ES-I3 (cell line): ENCODE data around the gene HEXIM2.

ENCODE experiments used
- H3K36me3 ChIP-seq: 2 replicates; pipeline ENCODE4 v1.6.1; 2013; ENCODE audit warnings: mild to moderate bottlenecking, low read length, control low read depth, moderate library complexity; ENCODE audit not compliant: insufficient read depth
- H3K4me1 ChIP-seq: 2 replicates; pipeline ENCODE4 v1.6.1; 2013; ENCODE audit warnings: mild to moderate bottlenecking, control low read depth, low read length; ENCODE audit not compliant: insufficient read depth
- H3K9ac ChIP-seq: 2 replicates; pipeline ENCODE4 v1.6.1; 2013; ENCODE audit warnings: low read depth, mild to moderate bottlenecking, low read length, moderate library complexity
- H3K9me3 ChIP-seq: 2 replicates; pipeline ENCODE4 v1.6.1; 2013; ENCODE audit warnings: mild to moderate bottlenecking, low read length, moderate library complexity; ENCODE audit not compliant: control insufficient read depth, insufficient read depth

The HEXIM2 gene

GRCh38 chr17:45144199-45145034 lies 17.3 kb upstream of the HEXIM2 start:
- H3K9ac ChIP-seq = peak overlapping the region; percentile 66
- H3K9me3 ChIP-seq = no peaks in the 10 kb centered on the region
- H3K36me3 ChIP-seq = no peaks in the 10 kb centered on the region
- peaks cover 12% of the 10 kb centered on the region; the same call in 1 of the 2 replicates for H3K4me1 ChIP-seq

GRCh38 chr17:45145035-45145389 lies 16.7 kb upstream of the HEXIM2 start:
- peaks cover 7% of the 10 kb centered on the region; the same call in 1 of the 2 replicates for H3K4me1 ChIP-seq
- no peaks in the 10 kb centered on the region for H3K36me3 ChIP-seq
- peak overlapping the region; percentile 66; the same call in 1 of the 2 replicates for H3K9ac ChIP-seq
- no peaks in the 10 kb centered on the region for H3K9me3 ChIP-seq

- H3K9ac ChIP-seq = no peak overlapping the region
- peaks cover 8% of the 10 kb centered on the region for H3K4me1 ChIP-seq
- no peaks in the 10 kb centered on the region for H3K36me3 ChIP-seq
- no peaks in the 10 kb centered on the region for H3K9me3 ChIP-seq
Observed at GRCh38 chr17:45146166-45146565, 15.5 kb upstream of the HEXIM2 start.

- peaks cover 11% of the 10 kb centered on the region for H3K4me1 ChIP-seq
- H3K9ac ChIP-seq = peak overlapping the region; percentile 91
- H3K9me3 ChIP-seq = no peaks in the 10 kb centered on the region
- no peaks in the 10 kb centered on the region for H3K36me3 ChIP-seq
Observed at GRCh38 chr17:45146592-45146889, 15.1 kb upstream of the HEXIM2 start.

- peaks cover 15% of the 10 kb centered on the region for H3K4me1 ChIP-seq
- H3K9ac ChIP-seq = peak overlapping the region; percentile 91
- no peaks in the 10 kb centered on the region for H3K36me3 ChIP-seq
- no peaks in the 10 kb centered on the region for H3K9me3 ChIP-seq
Observed at GRCh38 chr17:45146890-45147580, 14.6 kb upstream of the HEXIM2 start.

- Histone ChIP-seq H3K9me3 (no peaks in the 10 kb centered on the region), H3K4me1 (peaks cover 15% of the 10 kb centered on the region), H3K36me3 (no peaks in the 10 kb centered on the region), H3K9ac (peak overlapping the region; percentile 91)
Observed at GRCh38 chr17:45147581-45148182, 14.0 kb upstream of the HEXIM2 start.

- H3K36me3 ChIP-seq = no peaks in the 10 kb centered on the region
- peak within 1 kb of the TSS; percentile 91 for H3K9ac ChIP-seq
- peaks cover 8% of the 10 kb centered on the region for H3K4me1 ChIP-seq
- H3K9me3 ChIP-seq = no peaks in the 10 kb centered on the region
Observed at GRCh38 chr17:45148183-45149036, 13.3 kb upstream of the HEXIM2 start, which contains the start of gene HEXIM1. HEXIM1 (plus strand) TSS chr17:45148475; CDS start chr17:45149191, 716 bp downstream.

- no peaks in the 10 kb centered on the region for H3K36me3 ChIP-seq
- H3K9me3 ChIP-seq = no peaks in the 10 kb centered on the region
- peaks cover 8% of the 10 kb centered on the region; the same call in 1 of the 2 replicates for H3K4me1 ChIP-seq
- H3K9ac ChIP-seq = peak overlapping the region; percentile 85
Observed at GRCh38 chr17:45149037-45149668, 12.5 kb upstream of the HEXIM2 start.

- peaks cover 8% of the 10 kb centered on the region; the same call in 1 of the 2 replicates for H3K4me1 ChIP-seq
Observed at GRCh38 chr17:45149669-45150664, 11.7 kb upstream of the HEXIM2 start.

GRCh38 chr17:45150911-45151809 lies 10.5 kb upstream of the HEXIM2 start:
- Histone ChIP-seq H3K36me3 (no peaks in the 10 kb centered on the region), H3K9me3 (no peaks in the 10 kb centered on the region), H3K9ac (peak overlapping the region; percentile 85; the same call in 1 of the 2 replicates), H3K4me1 (peaks cover 8% of the 10 kb centered on the region; the same call in 1 of the 2 replicates)

More at GRCh38 chr17:45149669-45150664, 11.7 kb upstream of the HEXIM2 start:
- Histone ChIP-seq H3K9ac (peak overlapping the region; percentile 85), H3K36me3 (no peaks in the 10 kb centered on the region), H3K9me3 (no peaks in the 10 kb centered on the region)

- no peaks in the 10 kb centered on the region for H3K36me3 ChIP-seq
- no peaks in the 10 kb centered on the region for H3K9me3 ChIP-seq
- peaks cover 8% of the 10 kb centered on the region; the same call in 1 of the 2 replicates for H3K4me1 ChIP-seq
- H3K9ac ChIP-seq = no peak overlapping the region
Observed at GRCh38 chr17:45155029-45155428, 6.6 kb upstream of the HEXIM2 start.

GRCh38 chr17:45155483-45155882 lies 6.2 kb upstream of the HEXIM2 start:
- Histone ChIP-seq H3K9ac (no peak overlapping the region), H3K9me3 (no peaks in the 10 kb centered on the region), H3K4me1 (peaks cover 8% of the 10 kb centered on the region; the same call in 1 of the 2 replicates), H3K36me3 (no peaks in the 10 kb centered on the region)
